IMR-90 (cell line): Measurements from ENCODE around the gene S1PR3.

ENCODE experiments used
- BHLHE40 ChIP-seq: fragments of 150-350 bp; IDR thresholded peaks from 2 replicates; pipeline ENCODE4 v1.6.1; 2016; ENCODE audit warnings: mild to moderate bottlenecking, low read depth, low read length
- CEBPB ChIP-seq: IDR thresholded peaks from 2 replicates; pipeline ENCODE4 v1.6.1; 2012; ENCODE audit warnings: low read depth, low read length, improper control_type of control experiment
- FOS ChIP-seq: fragments of 150-350 bp; IDR thresholded peaks from 2 replicates; pipeline ENCODE4 v1.6.1; 2016; ENCODE audit warnings: low read depth, low read length
- MAFK ChIP-seq: IDR thresholded peaks from 2 replicates; pipeline ENCODE4 v1.6.1; 2012; ENCODE audit warnings: low read depth, low read length, improper control_type of control experiment
- MAZ ChIP-seq: IDR thresholded peaks from 2 replicates; pipeline ENCODE4 v1.6.1; 2012; ENCODE audit warnings: low read depth, mild to moderate bottlenecking, low read length, improper control_type of control experiment, moderate library complexity, borderline replicate concordance
- MXI1 ChIP-seq: IDR thresholded peaks from 2 replicates; pipeline ENCODE4 v1.6.1; 2012; ENCODE audit warnings: low read depth, mild to moderate bottlenecking, low read length, moderate library complexity, borderline replicate concordance
- NFE2L2 ChIP-seq: fragments of 150-350 bp; IDR thresholded peaks from 2 replicates; pipeline ENCODE4 v1.6.1; 2016; ENCODE audit warnings: low read depth, mild to moderate bottlenecking, low read length
- POLR2A ChIP-seq: IDR thresholded peaks from 2 replicates; pipeline ENCODE4 v1.6.1; 2012; ENCODE audit warnings: mild to moderate bottlenecking, low read depth, low read length
- RAD21 ChIP-seq: IDR thresholded peaks from 2 replicates; pipeline ENCODE4 v1.6.1; 2012; ENCODE audit warnings: low read length, improper control_type of control experiment
- RCOR1 ChIP-seq: IDR thresholded peaks from 2 replicates; pipeline ENCODE4 v1.6.1; 2012; ENCODE audit warnings: mild to moderate bottlenecking, low read length, improper control_type of control experiment; ENCODE audit not compliant: insufficient replicate concordance
- SMC3 ChIP-seq: fragments of 150-350 bp; IDR thresholded peaks from 2 replicates; pipeline ENCODE4 v1.6.1; 2016; ENCODE audit warnings: low read depth, mild to moderate bottlenecking, antibody characterized with exemption, low read length, moderate library complexity
- TF ChIP-seq, protein P1 (sequence below): conservative IDR thresholded peaks from 2 replicates; pipeline ENCODE4 v1.5.1; 2012; ENCODE audit warnings: mild to moderate bottlenecking, low read depth, low read length, improper control_type of control experiment
- TF ChIP-seq, protein P2 (sequence below): fragments of 150-350 bp; IDR thresholded peaks from 2 replicates; pipeline ENCODE4 v1.6.1; 2017; ENCODE audit warnings: mild to moderate bottlenecking, antibody characterized with exemption, low read length, low read depth

DNA sequence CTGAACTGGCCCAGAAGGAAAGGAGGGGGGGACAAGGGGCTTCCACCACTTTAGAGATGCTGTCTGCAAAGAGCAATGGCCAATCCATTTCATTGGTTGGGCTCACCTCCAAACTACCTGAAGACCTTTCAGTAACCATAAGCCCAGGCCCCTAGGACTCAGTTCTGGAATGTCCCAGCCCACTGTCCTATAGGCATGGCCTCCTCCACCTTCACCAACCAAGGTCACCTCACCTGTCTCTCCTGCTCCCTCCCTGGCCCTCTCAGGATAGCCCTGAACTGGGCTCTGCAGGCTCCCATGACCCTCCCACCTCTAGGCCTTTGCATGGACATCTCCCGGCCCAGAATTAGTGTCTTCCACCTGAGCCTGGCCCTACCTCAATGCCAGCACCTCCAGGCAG, 22.4 kb downstream of the S1PR3 start:
- TF ChIP-seq, protein P1, sequence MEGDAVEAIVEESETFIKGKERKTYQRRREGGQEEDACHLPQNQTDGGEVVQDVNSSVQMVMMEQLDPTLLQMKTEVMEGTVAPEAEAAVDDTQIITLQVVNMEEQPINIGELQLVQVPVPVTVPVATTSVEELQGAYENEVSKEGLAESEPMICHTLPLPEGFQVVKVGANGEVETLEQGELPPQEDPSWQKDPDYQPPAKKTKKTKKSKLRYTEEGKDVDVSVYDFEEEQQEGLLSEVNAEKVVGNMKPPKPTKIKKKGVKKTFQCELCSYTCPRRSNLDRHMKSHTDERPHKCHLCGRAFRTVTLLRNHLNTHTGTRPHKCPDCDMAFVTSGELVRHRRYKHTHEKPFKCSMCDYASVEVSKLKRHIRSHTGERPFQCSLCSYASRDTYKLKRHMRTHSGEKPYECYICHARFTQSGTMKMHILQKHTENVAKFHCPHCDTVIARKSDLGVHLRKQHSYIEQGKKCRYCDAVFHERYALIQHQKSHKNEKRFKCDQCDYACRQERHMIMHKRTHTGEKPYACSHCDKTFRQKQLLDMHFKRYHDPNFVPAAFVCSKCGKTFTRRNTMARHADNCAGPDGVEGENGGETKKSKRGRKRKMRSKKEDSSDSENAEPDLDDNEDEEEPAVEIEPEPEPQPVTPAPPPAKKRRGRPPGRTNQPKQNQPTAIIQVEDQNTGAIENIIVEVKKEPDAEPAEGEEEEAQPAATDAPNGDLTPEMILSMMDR = no peak
- TF ChIP-seq RCOR1 = no peak
- TF ChIP-seq POLR2A = no peak
- no peak for TF ChIP-seq CEBPB
- TF ChIP-seq RAD21 = no peak
- TF ChIP-seq BHLHE40 = no peak
- TF ChIP-seq MXI1 = no peak
- no peak for TF ChIP-seq FOS
- no peak for TF ChIP-seq MAZ
- TF ChIP-seq, protein P2, sequence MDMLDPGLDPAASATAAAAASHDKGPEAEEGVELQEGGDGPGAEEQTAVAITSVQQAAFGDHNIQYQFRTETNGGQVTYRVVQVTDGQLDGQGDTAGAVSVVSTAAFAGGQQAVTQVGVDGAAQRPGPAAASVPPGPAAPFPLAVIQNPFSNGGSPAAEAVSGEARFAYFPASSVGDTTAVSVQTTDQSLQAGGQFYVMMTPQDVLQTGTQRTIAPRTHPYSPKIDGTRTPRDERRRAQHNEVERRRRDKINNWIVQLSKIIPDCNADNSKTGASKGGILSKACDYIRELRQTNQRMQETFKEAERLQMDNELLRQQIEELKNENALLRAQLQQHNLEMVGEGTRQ = no peak
- TF ChIP-seq MAFK = no peak
- no peak for TF ChIP-seq SMC3
- TF ChIP-seq NFE2L2 = no peak
